HG03342 (cell line): Measurements from ENCODE around the gene MROH8.

Experiments
- ATAC-seq: cut with Tn5 transposase; IDR thresholded peaks from one replicate; pipeline ENCODE4 v1.9.1; 2021; ENCODE audit warnings: mild to moderate bottlenecking, moderate library complexity; ENCODE audit not compliant: unreplicated experiment

Gene MROH8

DNA sequence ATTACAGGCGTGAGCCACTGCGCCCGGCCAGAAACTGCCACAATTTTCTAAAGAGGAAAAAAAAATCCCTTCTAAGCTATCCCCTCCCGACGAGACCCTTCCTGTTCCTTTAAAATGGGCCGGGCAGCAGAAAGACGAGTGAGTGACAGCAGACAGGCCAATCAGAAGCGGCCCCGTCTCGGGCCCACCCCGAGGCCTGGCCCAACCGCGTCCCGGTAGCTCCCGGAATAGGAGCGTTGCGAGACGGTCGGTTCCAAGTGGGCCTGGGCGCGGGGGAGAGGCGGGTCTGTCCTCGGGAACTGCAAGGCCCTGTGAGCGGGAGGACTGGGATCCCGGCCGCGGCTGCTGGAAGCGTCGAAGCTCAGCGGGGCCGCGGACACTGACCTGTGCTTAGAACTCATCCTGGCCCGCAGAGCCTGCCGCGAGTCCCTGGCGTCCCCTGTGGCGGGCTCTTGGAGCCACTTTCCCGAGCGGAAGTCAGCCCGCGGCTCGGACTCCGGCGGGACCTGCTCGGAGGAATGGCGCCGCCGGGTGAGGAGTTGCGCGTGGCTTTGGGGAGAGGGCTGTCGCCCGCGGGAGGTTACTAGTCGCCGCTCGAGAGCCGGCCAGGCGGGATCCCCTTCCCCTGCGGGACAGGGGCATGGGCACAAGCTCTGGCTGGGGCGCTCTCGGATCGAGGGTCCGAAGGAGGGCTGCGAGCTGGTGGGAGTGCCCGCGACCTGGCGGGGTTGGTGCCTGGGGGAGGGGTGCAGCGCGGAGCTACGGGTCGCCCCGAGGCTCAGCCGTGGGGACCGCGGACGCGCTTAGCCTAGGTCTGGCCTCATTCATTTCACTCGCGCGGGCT, at the start of gene MROH8, which contains the start of gene RPN2:
Gene MROH8 (minus strand): TSS at position 710 of the 844 bp plus-strand sequence.
Gene RPN2 (plus strand): TSS at position 492 of the 844 bp plus-strand sequence. CDS start 27 bp downstream, at position 519.
- peak; percentile 89 for ATAC-seq

DNA sequence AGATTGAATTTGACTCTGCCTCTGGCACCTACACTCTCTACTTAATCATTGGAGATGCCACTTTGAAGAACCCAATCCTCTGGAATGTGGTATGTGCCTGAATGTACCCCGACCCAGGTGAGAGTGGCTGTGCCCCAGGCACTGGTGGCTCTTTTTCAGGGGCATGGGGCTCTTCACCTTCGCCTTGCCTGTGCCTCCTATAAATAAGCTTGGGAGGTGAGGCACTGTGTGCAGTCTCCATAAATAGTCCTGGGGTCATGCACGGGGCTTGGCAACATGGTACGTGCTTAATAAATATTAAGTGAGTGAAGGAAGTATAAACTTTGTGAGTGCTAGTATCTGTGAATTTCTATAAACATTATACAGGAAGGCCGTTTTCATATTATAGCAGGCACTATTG, 49.3 kb upstream of the MROH8 start:
- no peak for ATAC-seq

DNA sequence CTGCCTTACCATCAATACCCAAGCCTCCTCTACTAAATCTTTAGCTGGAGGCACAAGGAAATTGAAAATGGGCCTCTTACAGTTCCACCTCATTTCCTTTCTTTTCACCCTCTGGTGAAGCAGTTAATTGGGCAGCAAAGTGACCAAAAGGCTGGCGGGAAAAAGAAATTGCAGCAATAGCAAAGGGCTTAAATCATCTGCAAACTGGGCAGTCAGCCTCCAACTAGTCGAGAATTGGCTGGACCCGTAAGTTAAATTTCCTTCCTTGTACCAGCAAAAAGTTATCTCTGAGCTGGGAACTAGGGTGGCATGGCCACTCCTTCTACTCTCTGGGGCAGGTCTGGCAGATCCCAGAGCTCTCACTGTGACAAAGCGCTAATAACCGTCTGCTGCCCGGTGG, 48.7 kb upstream of the MROH8 start:
- ATAC-seq = no peak

DNA sequence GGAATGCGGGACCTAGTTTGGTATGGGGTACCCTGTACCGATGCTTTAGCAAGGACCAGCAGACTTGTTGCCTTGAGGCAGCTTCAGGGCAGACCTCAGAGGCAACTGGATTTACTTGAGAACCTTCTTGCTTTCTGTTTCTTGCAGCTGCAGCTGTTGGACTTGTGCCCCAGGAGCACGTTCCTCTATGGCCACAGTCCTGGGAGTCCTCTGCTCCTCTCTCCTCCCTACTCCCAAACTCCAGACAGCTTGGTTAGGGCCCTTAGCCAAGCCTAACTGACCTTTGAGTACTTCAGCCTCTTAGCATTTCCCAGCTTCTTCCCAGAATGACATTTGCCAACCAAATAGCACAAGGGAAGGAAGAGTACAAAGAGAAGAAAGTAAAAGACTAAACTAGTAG, 47.5 kb upstream of the MROH8 start:
- no peak for ATAC-seq

DNA sequence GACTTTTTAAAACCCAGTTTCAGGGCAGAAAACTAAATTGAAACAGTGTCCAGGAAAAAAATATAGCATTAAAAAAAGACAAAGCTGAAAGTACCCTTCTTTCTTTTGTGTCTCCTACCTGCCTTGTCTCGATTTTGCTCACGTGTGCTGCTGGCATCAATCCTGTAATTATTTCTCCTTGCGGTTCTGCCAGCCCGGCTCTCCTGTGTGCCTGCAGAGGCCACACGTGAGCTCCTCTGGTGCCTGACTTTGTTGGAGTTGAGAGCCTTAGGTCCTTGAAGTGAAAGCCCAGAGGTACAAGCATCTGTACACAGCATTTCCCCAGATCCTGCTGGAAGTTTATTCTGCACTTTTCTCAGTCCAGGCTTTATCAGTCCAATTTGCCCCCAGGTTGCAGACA, 45.8 kb upstream of the MROH8 start:
- no peak for ATAC-seq

DNA sequence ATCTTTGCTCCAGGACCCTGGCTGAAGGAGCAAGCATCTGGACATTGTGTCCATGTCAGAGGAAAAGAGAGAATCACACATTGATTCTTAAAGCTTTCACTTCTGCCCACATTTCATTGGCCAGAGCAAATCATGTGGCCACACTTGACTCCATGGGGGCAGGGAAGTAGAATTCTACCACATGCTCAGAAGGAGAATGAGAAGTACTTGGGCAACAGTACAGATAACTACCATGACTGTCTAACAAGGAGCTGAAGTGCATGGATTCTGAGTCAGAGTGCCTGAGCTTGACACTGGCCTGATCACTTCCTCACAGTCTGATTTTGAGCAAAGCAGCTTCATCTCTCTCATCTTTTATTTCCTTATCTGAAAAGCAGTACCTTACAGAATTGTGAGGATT, 43.7 kb upstream of the MROH8 start:
- no peak for ATAC-seq

DNA sequence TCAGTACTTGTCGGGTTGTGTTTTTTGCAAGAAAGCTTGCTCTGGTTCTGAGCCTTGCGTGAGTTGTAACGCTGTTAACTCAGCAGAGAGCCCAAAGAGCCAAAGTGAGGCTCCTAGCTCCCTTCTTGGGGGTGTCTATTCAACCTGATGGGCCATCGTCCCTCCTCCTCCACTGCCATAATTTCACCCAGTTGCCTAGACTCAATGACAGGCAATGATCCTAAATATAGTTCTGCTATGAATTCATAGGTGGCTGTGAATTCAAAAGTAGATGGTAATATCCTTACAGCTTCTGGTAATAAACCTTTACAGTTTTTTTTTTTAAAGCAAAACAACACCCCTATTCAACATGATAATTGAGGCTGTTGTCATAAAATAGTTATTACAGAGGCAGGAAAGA, 42.7 kb upstream of the MROH8 start:
- ATAC-seq = no peak

DNA sequence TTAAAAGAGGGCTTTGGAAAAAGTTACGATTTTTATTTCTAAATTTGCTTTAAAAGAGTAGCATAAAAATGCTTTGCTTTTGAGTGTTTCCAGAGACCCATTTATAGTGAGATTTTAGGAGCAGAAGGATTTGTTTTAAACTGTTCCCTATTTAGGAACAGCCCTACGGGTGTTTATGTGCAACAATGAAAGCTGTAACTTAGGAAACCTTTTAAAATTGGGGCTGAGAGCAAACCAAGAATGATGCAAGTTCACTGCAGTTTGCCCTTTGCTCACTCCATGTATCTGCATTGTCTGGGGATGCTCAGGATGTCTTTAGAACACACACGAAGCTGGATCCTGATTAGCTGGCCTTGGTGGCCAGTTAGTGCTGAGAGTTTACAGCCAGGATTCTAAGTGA, 41.4 kb upstream of the MROH8 start:
- ATAC-seq = no peak

DNA sequence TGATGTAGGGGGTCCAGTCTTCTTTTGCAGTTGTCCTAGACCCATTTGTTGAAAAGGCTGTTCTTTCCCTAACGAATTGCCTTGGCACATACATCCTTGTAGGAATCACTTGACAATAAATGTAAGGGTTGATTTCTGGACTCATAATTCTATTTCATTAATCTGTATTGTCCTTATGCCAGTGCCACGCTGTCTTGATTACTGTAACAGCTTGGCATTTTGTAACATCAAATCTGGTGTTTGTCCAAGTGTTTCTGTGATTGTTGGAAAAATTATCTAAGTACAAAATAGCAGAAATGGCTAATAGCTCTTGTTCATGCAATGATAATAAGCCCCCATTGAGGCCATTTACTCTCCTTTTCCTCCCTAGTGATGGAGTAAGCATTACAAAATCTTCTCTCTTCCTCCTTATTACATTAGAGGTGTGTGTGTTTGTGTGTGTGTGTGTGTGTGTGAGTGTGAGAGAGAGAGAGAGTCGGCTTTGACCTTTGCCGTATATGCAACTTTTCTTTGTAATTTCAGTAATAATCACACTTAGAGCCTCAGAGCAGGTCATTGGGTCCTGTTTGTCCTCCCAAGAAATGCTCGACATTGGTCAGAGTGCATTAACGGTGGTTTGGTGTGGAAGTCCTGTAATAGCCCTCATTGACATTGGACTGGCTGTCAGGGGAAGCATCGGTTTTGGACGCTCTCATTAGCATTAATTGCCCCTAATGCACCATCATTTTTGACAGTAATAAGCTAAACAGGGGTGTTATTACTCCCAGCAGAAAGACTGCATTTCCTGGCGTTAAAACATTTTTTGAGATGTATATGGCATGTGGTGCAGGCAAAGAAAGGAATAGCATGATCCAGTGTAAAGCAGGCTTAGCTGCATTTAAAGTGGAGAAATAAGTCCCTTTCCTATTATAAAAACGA, 40.7 kb upstream of the MROH8 start:
- ATAC-seq = no peak

DNA sequence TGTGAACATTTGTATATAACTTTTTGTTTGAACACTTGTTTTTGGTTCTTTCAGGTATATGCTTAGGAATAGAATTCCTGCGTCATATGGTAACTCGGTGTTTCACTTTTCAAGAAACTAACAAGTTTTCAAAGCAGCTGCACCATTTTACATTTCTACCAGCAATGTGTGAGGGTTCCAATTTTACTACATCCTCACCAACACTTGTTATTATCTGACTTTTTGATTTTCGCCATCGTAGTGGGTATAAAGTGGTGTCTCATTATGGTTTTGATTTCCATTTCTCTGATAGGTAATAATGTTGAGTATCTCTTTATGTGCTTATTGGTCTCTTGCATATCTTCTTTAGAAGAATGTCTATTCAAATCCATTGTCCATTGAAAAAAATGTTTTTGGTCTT, 39.6 kb upstream of the MROH8 start:
- no peak for ATAC-seq

DNA sequence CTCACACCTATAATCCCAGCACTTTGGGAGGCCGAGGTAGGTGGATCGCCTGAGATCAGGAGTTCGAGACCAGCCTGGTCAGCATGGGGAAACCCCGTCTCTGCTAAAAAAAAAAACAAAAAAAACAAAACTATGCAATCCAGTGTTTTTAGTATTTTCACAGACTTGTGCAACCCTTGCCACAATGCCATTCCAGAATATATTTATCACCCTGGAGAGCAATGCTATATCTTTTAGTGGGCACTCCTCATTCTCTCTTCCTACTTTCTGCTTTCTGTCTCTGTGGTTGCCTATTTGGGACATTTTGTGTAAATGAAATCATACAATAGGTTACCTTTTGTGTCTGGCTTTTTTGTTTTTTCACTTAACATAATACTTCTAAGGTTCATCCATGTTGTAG, 39.1 kb upstream of the MROH8 start:
- no peak for ATAC-seq

DNA sequence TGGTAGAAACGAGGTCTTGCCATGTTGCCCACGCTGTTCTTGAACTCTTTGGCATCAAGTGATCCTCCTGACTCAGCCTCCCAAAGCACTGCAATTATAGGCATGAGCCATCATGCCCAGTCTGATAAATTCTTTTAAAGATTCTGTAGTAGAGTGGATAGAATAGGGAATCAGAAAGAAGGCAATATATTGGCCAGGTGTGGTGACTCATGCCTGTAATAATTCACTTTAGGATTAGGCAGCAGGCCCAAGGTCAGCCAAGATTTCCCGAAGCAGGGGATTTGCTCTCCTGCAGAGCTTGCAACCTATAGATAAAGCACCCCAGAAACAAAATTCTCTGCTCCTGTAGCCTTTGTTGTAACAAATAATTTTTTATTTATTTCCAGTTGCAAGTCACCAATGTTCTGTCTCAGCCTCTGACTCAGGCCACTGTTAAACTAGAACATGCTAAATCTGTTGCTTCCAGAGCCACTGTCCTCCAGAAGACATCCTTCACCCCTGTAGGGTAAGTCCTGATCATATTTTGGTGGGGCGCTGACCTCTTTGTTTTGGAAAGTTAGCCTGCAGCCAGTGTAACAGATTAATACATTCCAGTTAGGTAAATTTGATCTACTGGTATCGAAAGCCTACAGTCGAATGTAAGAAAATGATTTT, 30.4 kb upstream of the MROH8 start:
- no peak for ATAC-seq

DNA sequence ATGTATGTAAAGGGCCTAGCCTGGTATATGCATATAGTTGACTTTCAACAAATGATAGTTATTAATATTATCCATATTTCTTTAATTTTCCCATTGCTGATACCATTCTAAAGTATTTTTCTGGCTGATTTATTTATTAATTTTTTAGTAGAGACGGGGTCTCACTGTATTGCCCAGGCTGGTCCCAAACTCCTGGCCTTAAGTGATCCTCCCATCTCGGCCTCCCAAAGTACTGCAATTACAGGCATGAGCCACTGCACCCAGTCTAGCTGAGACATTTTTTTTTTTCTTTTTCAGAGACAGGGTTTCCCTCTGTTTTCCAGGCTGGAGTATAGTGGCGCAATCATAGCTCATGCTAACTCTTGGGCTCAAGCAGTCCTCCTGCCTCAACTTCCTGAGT, 29.8 kb upstream of the MROH8 start:
- ATAC-seq = no peak

DNA sequence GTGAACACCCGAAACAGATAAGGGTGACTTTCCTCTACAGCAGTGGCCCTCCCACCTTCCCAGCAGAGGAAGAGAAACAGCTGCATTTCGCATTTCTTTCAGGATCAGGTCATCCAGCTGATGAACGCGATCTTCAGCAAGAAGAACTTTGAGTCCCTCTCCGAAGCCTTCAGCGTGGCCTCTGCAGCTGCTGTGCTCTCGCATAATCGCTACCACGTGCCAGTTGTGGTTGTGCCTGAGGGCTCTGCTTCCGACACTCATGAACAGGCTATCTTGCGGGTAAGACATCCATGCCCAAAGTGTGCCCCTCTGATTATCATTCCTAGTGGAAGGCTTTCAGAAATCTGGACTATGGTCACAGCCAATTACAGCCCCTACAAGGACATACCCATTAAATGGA, 27.8 kb upstream of the MROH8 start:
- no peak for ATAC-seq

DNA sequence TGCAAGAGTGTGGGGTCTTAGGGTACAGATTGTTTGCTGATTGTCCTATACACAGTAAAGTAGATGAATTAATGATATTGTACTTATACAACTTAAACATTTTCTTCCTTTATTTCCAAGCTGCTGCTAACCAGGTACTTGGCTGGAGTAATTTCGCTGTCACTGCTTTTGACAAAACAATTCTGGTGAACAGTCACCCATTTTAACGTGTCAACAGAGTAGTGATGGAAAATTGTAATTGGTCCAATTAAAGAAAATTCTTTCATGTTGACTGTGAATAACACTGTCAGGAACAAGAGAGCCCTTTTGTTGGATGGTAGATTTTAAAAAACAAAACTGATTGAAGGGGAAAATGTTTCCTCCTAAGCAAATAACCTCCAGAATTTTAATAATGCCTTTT, 26.4 kb upstream of the MROH8 start:
- no peak for ATAC-seq

DNA sequence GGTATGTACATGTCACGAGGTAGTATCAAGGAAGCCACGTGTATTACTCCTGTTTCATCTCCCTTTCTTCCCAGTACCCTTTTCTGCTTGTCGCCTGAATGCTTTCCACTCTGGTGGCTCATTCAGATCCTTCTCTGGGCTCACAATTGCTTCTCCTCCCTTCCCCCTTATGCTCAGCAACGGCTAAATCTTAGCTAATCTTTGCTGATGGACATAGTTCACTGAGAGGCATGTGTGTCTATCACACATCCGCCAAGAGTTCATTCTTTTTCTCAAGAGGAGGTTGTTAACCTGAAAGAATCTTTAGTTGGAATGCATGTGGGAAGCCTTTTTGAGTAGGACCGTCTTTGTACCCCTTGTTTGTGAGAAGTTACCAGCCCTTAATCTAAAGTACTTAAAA, 25.8 kb upstream of the MROH8 start:
- ATAC-seq = no peak

DNA sequence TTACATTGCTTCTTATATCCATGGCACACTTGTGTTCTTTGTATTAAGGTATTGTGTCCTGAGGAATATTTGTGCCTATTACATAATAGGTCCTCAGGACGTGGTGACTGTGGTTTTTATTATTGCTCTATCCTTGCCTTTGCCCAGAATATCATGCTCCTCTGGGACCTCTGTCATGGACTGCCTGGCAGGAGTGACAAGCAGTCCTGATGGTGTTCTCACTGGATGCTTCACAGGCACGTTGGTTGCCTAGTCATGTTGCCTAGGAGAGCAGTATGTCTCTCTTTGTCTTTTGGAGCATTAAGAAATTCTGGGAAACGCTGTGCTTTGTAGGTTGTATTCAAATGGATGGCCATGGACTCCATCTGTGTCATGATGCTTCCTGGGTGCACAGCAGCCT, 24.7 kb upstream of the MROH8 start:
- ATAC-seq = no peak

DNA sequence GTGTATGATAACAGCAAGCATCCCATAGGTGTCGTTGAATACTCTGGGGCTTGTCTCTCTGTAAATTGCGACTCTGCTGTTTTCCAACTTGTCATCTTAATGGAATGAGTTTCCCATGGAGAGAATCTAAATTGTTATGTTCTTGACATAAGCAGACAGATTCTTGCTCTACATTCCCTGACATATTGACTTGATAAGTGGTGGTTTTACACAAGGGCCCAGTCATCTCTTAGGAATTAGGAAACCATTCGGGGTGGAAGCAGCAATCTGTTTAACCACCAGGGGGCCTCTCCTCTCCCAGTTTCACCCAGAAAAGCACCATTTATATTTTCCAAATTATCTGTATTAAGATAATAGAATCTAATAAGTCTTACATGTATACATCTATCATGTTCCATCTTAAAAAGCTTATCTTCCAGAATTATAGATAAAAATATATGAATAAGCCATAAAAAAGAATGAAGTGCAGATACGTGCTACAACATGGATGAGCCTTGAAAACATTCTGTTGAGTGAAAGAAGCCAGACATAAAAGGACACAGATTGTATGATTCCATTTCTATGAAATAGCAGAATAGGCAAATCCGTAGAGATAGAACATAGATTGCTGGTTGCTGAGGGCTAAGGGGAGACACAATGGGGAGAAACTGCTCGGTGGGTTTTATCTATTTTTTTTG, 23.1 kb upstream of the MROH8 start:
- ATAC-seq = no peak

DNA sequence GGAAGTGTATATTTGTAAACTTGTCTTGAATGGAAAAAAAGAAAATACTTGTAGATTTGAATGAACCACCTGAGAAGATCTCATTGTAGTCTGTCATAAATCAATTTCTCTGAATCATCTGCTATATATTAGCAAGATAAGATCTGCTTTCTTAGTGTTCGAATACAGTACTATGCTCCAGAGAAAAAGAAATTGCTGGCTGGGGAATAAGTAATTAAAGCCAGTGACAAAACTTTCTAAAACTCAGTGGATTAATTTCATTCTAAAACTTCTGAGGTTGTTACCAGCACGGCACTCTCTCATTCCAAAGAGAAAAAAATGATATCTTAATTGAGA, 22.4 kb upstream of the MROH8 start:
- no peak for ATAC-seq

DNA sequence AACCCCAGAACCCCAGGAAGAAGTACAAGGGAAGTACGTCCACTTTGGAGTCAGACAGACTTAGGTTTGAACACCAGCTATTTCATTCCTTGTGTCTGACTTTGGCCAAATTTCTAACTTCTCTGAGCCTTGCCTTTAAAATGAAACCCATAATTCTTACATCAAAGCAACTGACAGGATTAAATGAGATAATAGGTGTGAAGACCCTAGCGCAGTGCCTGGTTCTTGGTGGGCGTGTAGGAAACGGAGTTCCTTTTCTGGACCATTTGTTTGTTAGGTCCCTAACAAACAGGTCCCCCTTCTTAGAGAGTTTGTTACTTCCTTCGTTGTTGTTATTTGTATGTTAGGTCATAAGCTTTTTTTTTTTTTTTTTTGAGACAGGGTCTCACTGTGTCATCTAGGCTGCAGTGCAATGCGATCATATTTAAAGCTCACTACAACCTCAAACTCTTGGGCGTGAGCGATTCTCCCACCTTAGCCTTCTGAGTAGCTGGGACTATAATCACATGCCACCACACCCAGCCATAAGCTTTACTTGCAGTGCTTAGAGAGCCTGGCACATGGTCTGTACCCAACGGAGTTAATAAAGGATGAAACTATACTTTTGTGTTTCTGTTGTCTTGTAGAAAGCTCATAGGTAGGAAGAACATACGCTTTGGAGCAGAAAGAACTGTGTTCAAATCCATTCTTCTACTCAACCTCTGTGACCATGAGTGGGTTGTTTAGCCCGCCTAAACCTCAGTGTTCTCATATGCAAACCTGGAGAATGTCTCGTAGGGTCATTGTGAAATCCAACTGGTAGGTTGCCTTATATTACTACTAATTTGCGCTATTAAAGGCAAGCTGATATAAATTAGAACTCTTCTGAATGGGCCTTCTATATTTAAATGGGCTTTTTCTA, 21.8 kb upstream of the MROH8 start:
- no peak for ATAC-seq
